Body of pancreas (tissue), 4 donors: Measurements from ENCODE around the gene SNRPB2. TPM values are rescaled to one million over a fixed set of nuclear protein-coding genes. Genes with fewer than 3 reads are reported as not detected.

Experiments used
- ATAC-seq: fragments of 150-250 bp; one replicate; pipeline ENCODE4 v1.9.1; 2016
- DNase-seq, 4 donors: peaks; one replicate each; pipeline ENCODE4 v3.0.0-alpha.2; 2019
- H3K27ac ChIP-seq, 4 donors: fragments of 200-600 bp; sonication (generic); 1 replicate in 3 of 4; 2 replicates in 1 of 4; pipeline versions ENCODE4 v1.5.1 to v1.6.1; 2016 to 2019; ENCODE audit warnings: mild to moderate bottlenecking in 1 of 4, mixed read lengths in 1 of 4, moderate library complexity in 1 of 4
- H3K27me3 ChIP-seq, 2 donors: fragments of 200-600 bp; sonication (generic); one replicate each; pipeline ENCODE4 v1.6.0; 2016; ENCODE audit warnings: mild to moderate bottlenecking in 1 of 2
- H3K36me3 ChIP-seq, 2 donors: fragments of 200-600 bp; sonication (generic); replicated peaks in 1 of 2; 2 replicates each; pipeline ENCODE4 v1.5.1; 2016; ENCODE audit warnings: low read depth in 2 of 2; ENCODE audit not compliant: insufficient read depth in 1 of 2
- H3K4me1 ChIP-seq: fragments of 200-600 bp; sonication (generic); one replicate; pipeline ENCODE4 v1.6.0; 2016
- H3K4me3 ChIP-seq, 2 donors: fragments of 200-600 bp; sonication (generic); 1 replicate in 1 of 2; 2 replicates in 1 of 2; pipeline ENCODE4 v1.5.1; 2016 to 2019
- H3K9me3 ChIP-seq, 3 donors: fragments of 200-600 bp; sonication (generic); 1 replicate in 2 of 3; 2 replicates in 1 of 3; pipeline ENCODE4 v1.5.1; 2016
- CTCF ChIP-seq, 7 experiments: fragments of 450-650 bp in 4 of 7; fragments of 200-600 bp in 3 of 7; sonication (generic) in 3 of 7; IDR thresholded peaks; one replicate each; pipeline ENCODE4 v1.5.1; 2016 to 2019; ENCODE audit warnings: antibody characterized with exemption in 7 of 7
- POLR2A ChIP-seq, 3 donors: fragments of 450-650 bp; IDR thresholded peaks; one replicate each; pipeline ENCODE4 v1.6.1; 2016; ENCODE audit warnings: antibody characterized with exemption in 3 of 3, mild to moderate bottlenecking in 2 of 3
- WGBS, 2 donors: methylation state at CpG; one replicate each; pipeline ENCODE4 v1.1.5; 2017; 5-methylcytosine and 5-hydroxymethylcytosine counted together
- intact Hi-C: fragments of 100-400 bp; cut with DNase I; formaldehyde crosslinking; loops from one replicate; pipeline ENCODE4 v1.15.1; 2023
- total RNA-seq, 2 donors: library from RNA; depleted of rRNA; stranded (reverse); fragments of >200 nt; gene quantifications; one replicate each; pipeline ENCODE4 v1.1.0, GENCODE V29; 2016

The SNRPB2 gene
- total RNA-seq, 2 donors from 2014 or later: 9.9 TPM

GRCh38 chr20:16710781-16711180 lies 19.0 kb upstream of the SNRPB2 start:
- H3K4me3 ChIP-seq: no peak overlapping the region
- H3K27ac ChIP-seq: no peak overlapping the region
- no peak for DNase-seq
- H3K36me3 ChIP-seq: no peaks in the 10 kb centered on the region
- no peak for ATAC-seq
- intact Hi-C loops: no loop called here
- H3K4me1 ChIP-seq: no peaks in the 10 kb centered on the region
- H3K9me3 ChIP-seq: peaks cover 0 to 7% (median 0%) of the 10 kb centered on the region in 3 donors
- TF ChIP-seq CTCF (IDR thresholded peaks at IDR 0.05) (no peak), POLR2A (IDR thresholded peaks at IDR 0.05) (no peak)
- no peaks in the 10 kb centered on the region for H3K27me3 ChIP-seq
- 86 to 88% methylated on average over 1 to 3 of the region's 3 CpGs for WGBS, 2 donors

GRCh38 chr20:16711661-16712258 lies 18.1 kb upstream of the SNRPB2 start:
- no peak overlapping the region for H3K4me3 ChIP-seq

GRCh38 chr20:16712511-16712947 lies 17.3 kb upstream of the SNRPB2 start:
- WGBS, 2 donors: 39 to 43% methylated on average over 6 of the region's 6 CpGs
- TF ChIP-seq CTCF (IDR thresholded peaks at IDR 0.05): no peak
- TF ChIP-seq POLR2A (IDR thresholded peaks at IDR 0.05): no peak
- no peak for ATAC-seq
- Histone ChIP-seq H3K36me3 (no peaks in the 10 kb centered on the region), H3K27ac (no peak overlapping the region), H3K4me1 (no peaks in the 10 kb centered on the region), H3K4me3 (no peak overlapping the region), H3K27me3 (no peaks in the 10 kb centered on the region), H3K9me3 (no peaks in the 10 kb centered on the region)
- no peak for DNase-seq
- intact Hi-C loops: no loop called here

More at GRCh38 chr20:16711661-16712258, 18.1 kb upstream of the SNRPB2 start:
- DNase-seq (no peak), ATAC-seq (no peak)
- Histone ChIP-seq H3K27me3 (no peaks in the 10 kb centered on the region), H3K36me3 (no peaks in the 10 kb centered on the region), H3K27ac (no peak overlapping the region), H3K9me3 (no peaks in the 10 kb centered on the region), H3K4me1 (no peaks in the 10 kb centered on the region)
- 60 to 64% methylated on average over 4 of the region's 4 CpGs for WGBS, 2 donors
- TF ChIP-seq POLR2A (IDR thresholded peaks at IDR 0.05) (no peak), CTCF (IDR thresholded peaks at IDR 0.05) (no peak)
- intact Hi-C loops: no loop called here

GRCh38 chr20:16713066-16713465 lies 16.8 kb upstream of the SNRPB2 start:
- Histone ChIP-seq H3K4me3 (no peak overlapping the region), H3K4me1 (no peaks in the 10 kb centered on the region), H3K9me3 (no peaks in the 10 kb centered on the region), H3K27ac (no peak overlapping the region), H3K27me3 (no peaks in the 10 kb centered on the region), H3K36me3 (no peaks in the 10 kb centered on the region)
- ATAC-seq: no peak
- TF ChIP-seq POLR2A (IDR thresholded peaks at IDR 0.05): no peak
- no peak for TF ChIP-seq CTCF (IDR thresholded peaks at IDR 0.05)
- DNase-seq: no peak
- intact Hi-C loops: no loop called here

- H3K4me1 ChIP-seq: no peaks in the 10 kb centered on the region
- H3K9me3 ChIP-seq: no peaks in the 10 kb centered on the region
- no peak for DNase-seq
- H3K36me3 ChIP-seq: no peaks in the 10 kb centered on the region
- no peak for ATAC-seq
- no peaks in the 10 kb centered on the region for H3K27me3 ChIP-seq
- TF ChIP-seq CTCF (IDR thresholded peaks at IDR 0.05) (no peak), POLR2A (IDR thresholded peaks at IDR 0.05) (no peak)
- H3K4me3 ChIP-seq: no peak overlapping the region
- no peak overlapping the region for H3K27ac ChIP-seq
- 55 to 58% methylated on average over 5 of the region's 5 CpGs for WGBS, 2 donors
- intact Hi-C loops: no loop called here
These were observed 15.6 kb upstream of the SNRPB2 start for GRCh38 chr20:16714242-16714641.
